GM18526 (cell line): ENCODE measurements around the gene SERTAD4.

Experiments used
- POLR2A ChIP-seq: IDR thresholded peaks from 3 replicates; pipeline ENCODE4 v1.6.1; 2011; ENCODE audit not compliant: insufficient read length; ENCODE audit errors: extremely low read depth

The SERTAD4 gene

DNA sequence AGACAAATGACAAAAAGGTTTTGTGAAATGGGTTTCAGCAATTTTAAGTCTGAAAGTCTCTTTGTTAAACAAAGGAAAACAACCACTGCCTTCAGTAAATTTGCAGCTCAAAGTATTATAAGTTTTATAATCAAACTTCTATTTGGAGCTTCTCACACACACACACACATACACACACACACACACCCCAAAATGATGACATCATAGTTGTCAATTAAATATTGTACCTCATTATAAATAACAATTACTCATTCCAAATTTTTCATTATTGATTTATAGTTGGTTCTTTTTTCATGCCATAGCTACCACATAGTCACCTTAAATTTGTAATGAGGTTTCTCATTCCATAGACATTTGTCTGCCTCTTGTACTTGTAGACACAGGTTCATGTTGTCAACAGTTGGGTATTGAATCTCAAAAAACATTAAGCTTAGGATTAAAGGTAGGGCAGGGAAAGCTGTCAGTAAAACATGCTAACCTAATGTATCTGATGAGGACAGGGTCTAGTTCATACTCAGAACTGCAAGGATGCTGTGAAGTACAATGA, 2.4 kb upstream of the SERTAD4 start:
- TF ChIP-seq POLR2A, result no peak

DNA sequence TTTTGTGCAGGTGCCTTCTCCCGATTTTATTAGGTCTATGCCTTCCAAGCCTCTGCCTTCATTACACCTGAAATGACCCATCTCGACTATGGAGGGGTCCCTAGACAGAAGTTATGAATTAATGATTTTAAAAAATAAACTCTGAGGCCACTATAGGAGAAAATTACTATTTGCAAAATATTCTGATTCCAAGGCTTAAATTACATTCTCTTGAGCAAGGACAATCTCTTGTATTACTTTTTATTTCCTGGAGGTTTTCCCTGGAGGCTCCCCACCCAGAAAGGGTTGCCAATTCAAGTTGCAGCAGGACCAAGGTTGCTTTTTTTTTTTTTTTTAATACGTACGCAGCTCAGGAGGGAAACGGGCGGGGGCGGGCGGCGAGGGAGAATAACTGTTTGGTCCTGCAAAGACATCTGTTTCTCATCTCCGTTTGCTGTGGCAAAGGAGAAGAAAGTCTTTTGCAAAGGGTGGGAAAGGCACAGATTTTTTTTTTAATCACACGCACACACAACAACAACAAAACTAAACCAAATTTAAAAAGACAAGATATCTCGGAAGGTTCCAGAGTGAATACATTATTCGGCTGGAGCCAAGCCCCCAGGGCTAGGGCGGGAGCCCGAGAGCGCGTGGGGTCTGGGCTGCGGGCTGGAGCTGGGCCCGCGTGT, 618 bp upstream of the SERTAD4 start:
- no peak for TF ChIP-seq POLR2A

- TF ChIP-seq POLR2A, result no peak
Measured at GRCh38 chr1:210233216-210233494, 559 bp downstream of the SERTAD4 start.

- TF ChIP-seq POLR2A, result no peak
Measured at GRCh38 chr1:210233495-210234328, 1.1 kb downstream of the SERTAD4 start.

GRCh38 chr1:210234329-210234757, 1.7 kb downstream of the SERTAD4 start:
- TF ChIP-seq POLR2A, result no peak

- TF ChIP-seq POLR2A, result no peak
Measured at GRCh38 chr1:210235363-210236053, 2.9 kb downstream of the SERTAD4 start.

GRCh38 chr1:210236386-210236839, 3.8 kb downstream of the SERTAD4 start:
- TF ChIP-seq POLR2A, result no peak

DNA sequence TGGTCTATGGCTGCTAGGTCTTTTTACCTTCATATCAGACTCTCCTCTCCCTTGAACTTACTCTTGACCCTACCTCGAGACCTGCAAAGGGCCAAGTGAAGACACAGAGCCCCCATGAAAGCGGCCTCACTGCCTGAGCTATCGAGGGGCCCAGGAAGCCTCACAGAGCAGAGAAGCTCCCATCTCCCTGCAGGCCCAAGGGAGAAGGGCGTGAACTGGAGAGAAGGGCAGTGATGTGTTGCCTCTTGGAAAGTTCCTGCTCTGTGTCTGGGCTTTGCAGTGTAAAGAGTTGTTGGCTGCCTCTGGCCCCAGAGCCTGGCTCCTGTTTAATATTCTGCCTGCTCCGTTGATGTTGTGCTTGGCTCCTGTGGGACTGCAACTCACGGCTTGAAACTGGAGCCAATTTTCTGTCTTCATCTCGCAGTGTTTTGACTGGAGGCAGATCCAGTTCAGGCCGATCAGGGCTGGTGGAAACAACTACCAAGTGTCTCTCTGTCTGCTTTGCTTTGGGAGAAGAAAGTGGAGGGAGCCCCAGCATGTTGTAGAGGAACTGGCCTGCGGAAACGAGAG, 4.3 kb downstream of the SERTAD4 start:
- no peak for TF ChIP-seq POLR2A

DNA sequence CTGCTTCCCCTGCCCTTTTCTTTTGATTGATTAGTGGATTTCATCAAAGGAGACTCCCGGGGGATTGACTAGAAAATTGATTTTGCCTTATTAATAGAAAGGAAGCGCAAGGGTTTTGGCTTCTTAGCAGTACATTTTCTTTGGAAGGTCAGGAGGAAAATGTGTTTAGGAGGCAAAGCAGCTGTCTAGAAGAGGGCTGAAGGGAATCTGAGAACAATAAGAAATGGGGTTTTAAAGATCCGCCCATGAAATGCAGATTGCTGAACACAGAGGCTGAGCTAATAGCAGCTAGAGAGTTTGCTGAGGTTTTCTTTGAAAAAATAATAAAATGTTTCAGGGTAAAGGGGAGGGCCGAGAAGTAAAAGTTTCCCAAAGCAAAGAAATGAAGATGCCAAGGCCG, 4.9 kb downstream of the SERTAD4 start:
- no peak for TF ChIP-seq POLR2A

GRCh38 chr1:210237981-210238380, 5.4 kb downstream of the SERTAD4 start:
- TF ChIP-seq POLR2A, result no peak

- no peak for TF ChIP-seq POLR2A
Measured at GRCh38 chr1:210239349-210240111, 6.9 kb downstream of the SERTAD4 start.

GRCh38 chr1:210241121-210241520, 8.5 kb downstream of the SERTAD4 start:
- no peak for TF ChIP-seq POLR2A

GRCh38 chr1:210244746-210245367, 12.3 kb downstream of the SERTAD4 start:
- no peak for TF ChIP-seq POLR2A

- no peak for TF ChIP-seq POLR2A
Measured at GRCh38 chr1:210246447-210246846, 13.9 kb downstream of the SERTAD4 start.
